GM18517 (cell line): ENCODE measurements around the gene SHC3.

ENCODE experiments used
- ATAC-seq: cut with Tn5 transposase; IDR thresholded peaks from one replicate; pipeline ENCODE4 v1.9.1; 2021; ENCODE audit warnings: mild to moderate bottlenecking, moderate library complexity; ENCODE audit not compliant: unreplicated experiment

Gene SHC3

DNA sequence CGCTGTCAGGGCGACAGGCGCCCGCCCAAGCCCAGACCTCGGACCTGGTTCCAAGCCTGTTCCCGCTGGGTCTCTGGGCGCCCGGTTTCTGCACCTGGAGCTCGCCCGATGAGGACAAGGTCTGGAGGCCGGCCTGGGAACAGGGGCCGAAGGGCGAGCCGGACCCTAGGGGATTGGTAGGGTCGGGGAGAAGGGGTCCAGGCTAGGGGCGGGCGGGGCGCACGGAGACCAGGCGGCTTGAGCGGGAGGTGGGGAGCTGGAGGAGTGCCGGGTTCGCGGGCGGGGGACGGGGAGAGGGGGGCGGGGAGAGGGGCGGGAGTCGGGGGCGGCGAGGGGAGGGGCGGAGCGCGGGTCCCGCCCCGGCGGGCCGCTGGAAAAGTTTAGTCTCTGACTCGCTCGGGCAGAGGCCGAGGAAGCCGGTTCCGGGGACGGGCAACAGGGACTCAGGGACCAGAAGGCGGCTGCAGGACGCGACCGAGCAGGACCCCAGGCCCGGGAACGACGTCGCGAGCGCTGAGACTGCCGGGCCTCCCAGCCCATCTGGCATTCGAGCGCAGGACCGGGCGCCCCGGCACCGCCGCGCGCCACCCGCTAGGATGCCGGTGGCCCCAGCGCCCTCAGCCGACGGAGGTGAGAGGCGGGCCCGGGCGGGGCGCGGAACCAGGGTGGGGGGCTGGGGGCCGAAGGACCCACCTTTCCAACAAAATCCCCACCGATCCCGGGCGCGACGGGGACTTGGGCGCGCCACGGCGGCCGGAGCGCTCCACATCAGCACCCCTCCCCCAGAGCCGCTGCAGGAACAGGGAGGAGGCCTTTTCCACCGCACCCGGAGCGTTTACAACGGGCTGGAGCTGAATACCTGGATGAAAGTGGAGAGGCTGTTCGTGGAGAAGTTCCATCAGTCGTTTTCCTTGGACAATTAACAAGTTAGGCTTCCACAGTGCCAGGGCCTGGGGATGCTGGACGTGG lies 187.3 kb downstream of the SHC3 start, which contains the start of gene S1PR3:
Gene S1PR3 (plus strand): TSS at position 403 of the 969 bp plus-strand sequence. CDS start 9,733 bp downstream, outside the sequence.
- ATAC-seq = no peak

DNA sequence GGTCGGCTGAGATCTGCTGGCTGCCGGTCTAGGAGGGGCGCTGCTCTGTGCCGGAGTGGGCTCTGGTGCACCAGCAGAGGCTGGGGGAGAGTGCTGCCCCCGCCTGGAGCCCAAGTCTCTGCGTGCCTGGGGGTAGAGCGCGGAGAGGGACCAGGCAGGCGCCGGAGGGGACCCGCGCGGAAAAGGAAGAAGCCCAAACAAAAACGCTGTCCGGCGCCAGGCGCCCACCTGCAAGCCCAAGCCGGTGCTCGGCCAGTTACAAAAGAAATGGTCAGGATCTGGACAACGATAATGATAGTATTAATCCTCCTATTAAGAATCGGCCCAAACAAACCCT lies 187.9 kb downstream of the SHC3 start:
- ATAC-seq = no peak

DNA sequence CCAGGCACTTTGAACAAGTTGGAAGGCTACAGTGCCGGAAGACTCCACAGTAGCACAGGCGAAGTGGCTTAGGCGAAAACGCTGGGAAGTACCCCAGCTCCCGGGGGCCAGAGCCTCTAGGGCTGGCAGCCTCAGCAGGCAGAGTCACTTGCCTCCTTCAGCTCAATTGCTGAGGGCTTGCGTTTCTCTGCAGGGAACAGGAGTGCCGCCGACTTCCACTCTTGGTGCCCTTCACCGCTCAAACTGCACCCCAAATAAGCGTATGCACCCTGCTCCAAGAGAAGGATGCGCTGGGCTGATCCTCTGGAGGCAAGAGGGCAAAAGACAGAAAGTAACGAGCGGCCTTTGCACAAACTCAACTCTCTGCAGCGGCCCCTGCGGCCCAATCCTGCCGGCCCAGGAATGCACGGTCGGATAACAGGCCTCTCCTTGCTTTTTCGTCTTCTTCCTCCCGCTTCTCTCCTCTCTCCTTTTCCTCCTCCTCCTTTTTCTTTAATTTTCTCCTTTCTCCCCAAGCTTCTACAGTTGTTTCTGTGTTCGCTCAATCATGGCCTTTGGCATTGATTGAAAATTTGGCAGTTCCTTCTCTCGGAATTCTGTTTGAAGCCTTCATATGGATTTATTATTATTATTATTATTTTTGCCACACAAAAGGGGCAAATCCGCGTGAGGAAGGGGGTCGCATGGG lies 188.4 kb downstream of the SHC3 start:
- ATAC-seq = no peak

- ATAC-seq = no peak
Measured at GRCh38 chr9:88988796-88989641, 189.6 kb downstream of the SHC3 start.

GRCh38 chr9:88987661-88988060 lies 191.0 kb downstream of the SHC3 start:
- ATAC-seq = no peak

DNA sequence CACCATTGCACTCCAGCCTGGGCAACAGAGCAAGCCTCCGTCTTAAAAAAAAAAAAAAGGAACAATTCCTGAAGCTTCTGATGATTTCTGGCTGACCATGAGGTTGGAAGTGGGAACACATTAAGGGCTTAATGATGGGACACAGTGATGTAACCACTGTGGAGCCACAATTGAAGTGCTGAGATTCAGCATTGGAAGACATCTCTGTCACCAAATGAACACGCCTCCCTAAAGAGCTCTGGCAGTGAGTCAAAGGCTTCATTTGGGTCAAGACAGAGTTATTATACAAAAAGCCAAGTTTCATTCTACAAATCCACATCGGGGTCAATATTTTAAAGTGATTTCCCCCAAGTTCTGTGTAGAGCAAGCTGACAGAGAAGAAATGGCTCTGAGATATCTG lies 191.8 kb downstream of the SHC3 start:
- no peak for ATAC-seq

- ATAC-seq = no peak
Measured at GRCh38 chr9:88985616-88986015, 193.0 kb downstream of the SHC3 start.

DNA sequence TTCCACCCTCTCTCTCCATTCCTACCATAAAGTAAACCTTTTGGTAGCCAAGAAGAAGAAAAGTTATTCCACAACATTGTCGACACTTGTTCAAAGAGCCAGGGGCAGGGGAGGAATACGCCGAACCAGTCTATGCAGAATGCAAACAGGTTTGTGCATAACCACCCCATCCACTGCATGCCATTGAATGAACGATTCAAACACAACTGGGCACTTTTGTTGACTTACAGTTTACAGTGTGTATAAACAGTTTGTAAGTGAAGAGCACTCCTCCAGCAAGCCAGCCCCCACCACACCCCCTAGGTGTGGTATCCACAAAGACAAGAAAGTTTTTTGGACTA lies 194.1 kb downstream of the SHC3 start:
- no peak for ATAC-seq

GRCh38 chr9:88983865-88984542 lies 194.6 kb downstream of the SHC3 start:
- ATAC-seq = no peak

GRCh38 chr9:88980740-88981203 lies 197.8 kb downstream of the SHC3 start:
- ATAC-seq = no peak

GRCh38 chr9:88979791-88980190 lies 198.8 kb downstream of the SHC3 start:
- ATAC-seq = no peak

DNA sequence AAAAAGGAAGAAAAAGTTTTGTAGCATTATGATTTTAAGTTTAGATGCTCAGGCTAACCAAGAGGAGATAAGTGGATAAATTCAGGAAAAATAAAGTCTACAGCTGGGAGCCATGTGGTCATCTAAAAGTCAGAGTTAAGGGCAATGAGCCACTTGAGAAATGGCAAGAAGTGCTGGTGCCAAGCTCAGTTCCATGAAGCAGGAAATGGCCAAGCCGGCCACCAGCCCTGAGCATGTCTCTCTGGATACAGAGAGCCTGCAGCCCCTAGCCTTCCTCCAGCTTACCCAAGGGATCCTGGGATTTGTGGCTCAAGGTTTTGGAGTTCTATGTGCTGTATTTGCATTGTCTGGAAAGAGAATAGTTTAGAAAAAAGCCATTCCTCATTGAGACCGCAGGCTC lies 199.6 kb downstream of the SHC3 start:
- ATAC-seq = no peak

DNA sequence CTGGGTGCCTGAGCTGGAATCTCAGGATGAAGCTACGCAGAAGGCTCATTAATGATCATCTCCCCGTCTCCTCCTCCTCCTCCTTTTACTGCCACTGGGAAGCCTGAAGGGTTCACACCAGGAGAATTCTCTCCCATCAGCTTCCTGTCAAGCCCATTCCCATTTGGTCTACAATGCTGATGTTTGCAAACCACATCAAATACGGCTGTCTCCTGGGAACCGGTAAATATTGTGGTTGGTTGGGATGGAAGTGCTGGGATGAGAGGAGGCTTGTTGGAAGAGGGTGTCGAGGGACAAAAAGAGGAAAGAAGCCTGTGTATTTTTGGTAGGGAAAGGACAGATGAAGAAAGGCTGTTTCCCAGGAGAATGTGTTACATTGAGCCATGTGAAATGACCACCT lies 200.6 kb downstream of the SHC3 start:
- no peak for ATAC-seq

DNA sequence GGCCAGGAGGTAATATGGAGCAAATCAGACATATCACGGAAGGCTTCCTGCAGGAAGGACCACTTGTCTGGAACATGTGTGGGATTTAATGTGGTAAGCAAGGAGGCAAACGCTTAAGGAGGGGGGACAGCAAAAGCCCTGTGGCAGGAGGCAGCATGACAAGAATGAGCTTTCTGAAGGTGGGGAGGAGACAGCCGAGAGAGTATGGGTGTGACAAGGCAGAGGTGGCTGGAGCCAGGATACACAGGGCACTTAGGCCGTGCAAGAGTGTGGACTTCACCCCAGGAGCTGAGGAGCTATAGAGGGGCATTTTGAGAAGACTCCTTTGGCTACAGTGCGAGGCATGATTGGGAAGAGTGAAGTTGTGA lies 201.7 kb downstream of the SHC3 start:
- no peak for ATAC-seq

DNA sequence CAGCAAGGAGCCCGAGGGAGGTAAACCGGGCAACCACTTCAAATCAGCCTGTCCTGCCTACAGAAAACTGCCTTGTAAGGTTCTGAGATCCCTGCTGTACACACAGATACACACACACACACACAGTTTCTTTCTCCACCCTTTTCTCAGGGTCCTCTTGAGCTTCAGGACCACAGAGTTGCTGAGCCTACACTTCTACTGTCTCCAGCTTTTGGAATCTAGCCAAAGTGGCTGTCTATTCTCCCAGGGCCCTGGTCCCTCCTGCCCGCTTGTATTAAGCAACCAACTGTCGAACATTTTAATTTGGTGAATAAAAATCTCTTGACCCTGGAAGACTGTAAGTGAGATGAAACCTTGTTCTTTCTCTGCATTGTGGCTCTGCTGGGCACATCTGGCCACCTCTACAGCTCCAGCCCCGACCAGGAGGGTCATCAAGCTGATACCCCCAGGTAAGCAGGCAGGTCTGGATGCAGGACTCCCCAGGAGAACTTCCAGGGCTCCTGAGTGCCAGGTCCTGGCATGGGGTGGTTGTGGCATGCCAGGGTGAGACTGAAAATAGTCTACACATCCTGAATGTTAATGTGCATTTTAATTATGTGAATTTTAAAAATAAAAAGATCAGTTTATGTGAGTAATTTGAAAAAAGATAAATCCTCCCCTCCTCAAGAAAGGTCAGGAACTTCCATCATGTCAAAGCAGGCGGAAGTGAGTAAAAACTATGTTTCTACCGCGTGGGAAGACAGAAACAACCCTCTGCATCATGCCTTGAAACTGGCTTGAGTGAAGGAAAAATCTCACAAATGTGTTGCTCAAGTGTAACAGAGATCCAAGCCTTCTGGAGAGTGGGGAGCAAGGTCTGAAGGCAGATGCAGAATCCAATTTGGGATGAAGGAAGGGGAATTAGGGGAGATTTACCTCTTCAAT lies 202.4 kb downstream of the SHC3 start:
- no peak for ATAC-seq

GRCh38 chr9:88974641-88975040 lies 204.0 kb downstream of the SHC3 start:
- no peak for ATAC-seq

GRCh38 chr9:88973281-88974045 lies 205.2 kb downstream of the SHC3 start:
- ATAC-seq = no peak

GRCh38 chr9:88972401-88972800 lies 206.2 kb downstream of the SHC3 start:
- no peak for ATAC-seq
